GM21390 (cell line): ENCODE data around the gene PRPF6.
"Not testable (repeated sequence)": the region's sequence is repeated elsewhere in the genome, so short reads cannot be mapped to it uniquely, and the experiment has no call there.

Experiments
- ATAC-seq: cut with Tn5 transposase; IDR thresholded peaks from one replicate; pipeline ENCODE4 v1.9.1; 2021; ENCODE audit not compliant: unreplicated experiment

PRPF6 gene

DNA sequence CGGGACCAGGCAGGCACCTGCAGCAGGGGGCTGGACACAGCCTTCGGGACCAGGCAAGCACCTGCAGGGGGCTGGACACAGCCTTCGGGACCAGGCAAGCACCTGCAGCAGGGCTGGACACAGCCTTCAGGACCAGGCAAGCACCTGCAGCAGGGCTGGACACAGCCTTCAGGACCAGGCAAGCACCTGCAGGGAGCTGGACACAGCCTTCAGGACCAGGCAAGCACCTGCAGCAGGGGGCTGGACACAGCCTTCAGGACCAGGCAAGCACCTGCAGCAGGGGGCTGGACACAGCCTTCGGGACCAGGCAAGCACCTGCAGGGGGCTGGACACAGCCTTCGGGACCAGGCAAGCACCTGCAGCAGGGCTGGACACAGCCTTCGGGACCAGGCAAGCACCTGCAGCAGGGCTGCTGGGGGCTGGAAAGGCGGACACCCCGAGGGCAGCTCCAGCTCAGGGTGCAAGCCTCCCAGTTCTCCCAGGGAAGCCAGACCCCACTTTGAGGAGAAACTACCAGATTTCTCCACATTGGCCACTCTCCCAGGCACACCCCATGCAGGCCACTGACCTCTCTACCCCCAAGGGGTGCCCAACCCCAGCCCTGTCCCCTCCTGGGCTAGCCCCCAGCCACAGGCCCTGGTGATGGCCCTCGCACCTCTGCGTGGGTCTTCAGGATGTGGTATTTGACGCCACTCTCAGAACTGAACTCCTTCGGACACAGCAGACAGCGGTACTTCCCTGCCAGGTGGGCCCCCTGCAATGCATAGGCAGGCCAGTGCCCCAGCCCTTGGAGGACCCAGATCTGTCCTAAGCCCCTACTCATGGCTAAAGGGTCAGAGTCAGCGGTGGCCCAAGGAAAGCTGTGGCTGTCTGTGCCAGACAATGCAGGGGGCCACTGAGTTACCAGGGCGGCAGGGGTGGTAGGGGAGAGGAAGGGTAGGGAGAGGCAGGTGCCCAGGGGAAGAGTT, 20.0 kb upstream of the PRPF6 start:
- ATAC-seq, result not testable (repeated sequence)

DNA sequence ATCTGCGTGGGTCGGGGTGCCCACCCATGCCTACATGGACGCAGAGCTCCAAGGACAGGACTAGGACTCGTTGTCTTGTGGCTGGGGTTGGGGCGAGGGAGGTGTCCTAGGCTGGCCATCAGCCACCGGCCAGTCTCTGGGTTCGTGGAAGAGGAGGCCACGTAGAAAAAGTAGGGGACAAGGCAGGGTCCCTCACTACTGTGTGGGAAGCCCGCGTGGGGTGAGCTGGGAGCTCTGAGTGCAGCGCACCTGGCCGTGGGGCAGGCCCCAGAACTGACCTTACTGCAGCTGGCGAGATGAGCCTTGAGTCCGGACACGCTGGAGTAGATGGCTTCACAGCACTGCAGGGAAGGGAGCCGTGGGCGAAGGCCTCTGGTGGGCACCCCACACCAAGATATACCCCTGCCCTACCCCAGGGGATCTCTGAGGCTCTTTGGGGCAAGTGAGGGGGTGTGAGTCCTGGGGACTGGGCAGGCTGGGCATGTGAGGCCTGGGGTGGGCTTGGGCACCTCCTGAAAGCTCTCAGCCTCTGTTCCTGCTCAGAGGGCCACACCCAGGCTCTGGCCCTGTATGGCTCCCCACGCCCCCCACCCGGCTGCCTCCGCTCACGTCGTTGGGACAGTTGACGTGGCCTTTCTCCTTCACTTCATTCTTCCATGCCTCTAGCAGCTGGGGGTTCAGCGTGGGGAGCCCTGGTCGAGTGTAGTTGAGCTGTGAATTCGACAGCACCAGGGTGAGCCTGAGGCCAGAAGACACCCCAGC, 19.1 kb upstream of the PRPF6 start:
- ATAC-seq, result no peak

DNA sequence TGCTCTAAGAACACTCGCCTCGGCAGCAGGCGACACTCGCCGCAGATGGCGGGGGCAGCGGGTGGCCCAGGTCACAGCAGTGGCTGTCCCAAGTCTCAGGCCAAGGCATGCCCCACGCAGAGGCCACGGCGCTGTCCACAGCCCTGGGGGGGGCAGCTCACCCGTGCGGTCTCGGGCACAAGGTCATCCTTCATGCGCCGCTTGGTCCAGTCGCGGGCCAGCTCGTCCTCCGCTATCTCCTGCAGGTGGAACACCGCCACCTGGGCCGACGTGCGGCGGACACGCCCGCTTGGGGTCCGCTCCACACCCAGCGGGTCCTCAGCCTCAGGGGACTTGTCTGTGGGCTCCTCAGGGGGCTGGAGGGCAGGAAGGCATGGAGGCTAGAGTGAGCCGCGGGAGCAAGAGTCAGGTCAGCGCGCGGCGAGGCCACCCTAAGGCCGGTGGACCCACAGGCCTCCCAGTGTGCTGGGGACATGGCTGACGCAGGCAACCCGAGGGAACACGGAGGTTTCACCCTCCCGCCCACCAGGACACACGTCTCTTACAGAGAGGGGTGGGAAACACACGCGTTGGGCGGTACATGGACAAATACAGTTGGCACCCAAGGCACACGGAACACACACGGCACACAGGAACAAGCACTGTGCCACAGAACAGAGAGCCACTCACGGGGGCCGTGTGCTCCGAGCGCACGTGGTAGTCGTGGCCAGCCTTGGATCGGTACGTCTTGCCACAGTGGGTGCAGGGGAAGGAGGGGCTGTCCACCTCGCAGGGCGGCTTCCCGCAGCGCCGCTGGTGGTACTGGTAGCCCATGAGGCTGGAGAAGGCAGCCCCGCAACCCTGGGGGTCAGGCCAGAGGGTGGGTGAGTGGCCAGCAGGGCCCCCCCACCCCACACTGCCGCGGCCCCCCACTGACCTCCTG, 18.2 kb upstream of the PRPF6 start:
- no peak for ATAC-seq

DNA sequence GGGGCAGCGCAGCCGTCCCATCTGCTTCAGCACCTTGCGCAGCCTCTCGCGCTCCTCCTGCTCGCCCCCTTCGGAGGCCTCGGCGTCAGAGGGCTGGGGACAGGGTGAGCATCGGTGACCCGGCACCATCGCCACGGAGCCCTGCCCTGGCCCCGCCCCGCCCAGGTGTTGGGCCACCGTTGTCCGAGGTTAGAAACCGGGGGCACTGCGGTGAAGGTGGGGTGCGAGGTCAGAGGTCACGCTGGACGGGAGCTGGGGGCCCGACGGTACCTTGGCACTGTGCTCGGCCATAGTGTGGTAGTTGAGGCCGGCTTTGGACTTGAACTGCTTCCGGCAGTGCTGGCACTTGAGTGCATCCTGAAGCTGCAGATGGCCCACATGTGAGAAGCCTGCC, 17.6 kb upstream of the PRPF6 start:
- no peak for ATAC-seq

DNA sequence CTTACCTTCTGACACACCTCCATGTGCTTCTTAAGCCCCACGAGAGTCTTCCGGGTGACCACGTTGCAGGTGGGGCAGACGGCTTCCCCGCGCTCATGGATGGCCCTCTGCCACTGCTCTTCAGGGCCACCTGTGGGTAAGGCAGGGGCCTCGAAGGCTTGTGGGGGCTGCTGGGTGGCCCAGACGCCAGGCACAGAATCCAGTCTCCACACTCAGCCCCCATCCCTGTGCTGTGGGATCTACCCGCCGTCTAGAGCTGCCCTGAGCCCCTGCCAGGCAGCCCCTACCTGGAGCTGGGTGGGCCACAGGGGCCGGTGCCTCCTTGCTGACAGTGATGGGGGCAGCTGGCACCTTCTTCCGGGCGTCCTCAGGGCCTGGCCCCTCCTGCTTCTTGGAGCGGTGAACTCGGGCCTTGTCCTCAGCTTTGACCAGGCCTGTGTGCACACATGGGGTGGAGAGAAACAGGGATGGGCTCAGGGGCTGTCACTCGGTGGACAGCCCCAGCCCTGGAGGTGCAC, 17.1 kb upstream of the PRPF6 start:
- no peak for ATAC-seq

DNA sequence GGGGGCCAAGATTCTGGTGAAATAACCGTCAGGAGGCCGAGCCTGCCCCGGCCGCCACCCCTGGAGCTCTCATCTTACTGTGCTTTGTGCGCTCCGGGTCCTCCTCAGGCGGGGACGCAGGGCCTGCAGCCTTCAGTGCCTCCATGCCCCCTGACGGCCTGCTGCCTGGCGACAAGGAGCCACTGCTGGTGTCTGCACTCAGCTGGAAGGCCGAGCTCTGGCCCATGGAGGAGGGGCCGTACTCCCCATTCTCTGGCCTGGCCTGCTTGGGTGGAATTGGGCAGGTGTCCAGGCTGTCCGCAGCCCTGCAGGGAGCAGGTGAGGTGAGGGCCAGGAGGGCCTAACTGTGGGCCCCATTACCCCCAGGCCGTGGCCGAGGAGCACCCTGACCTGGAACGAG, 16.5 kb upstream of the PRPF6 start:
- ATAC-seq, result no peak

DNA sequence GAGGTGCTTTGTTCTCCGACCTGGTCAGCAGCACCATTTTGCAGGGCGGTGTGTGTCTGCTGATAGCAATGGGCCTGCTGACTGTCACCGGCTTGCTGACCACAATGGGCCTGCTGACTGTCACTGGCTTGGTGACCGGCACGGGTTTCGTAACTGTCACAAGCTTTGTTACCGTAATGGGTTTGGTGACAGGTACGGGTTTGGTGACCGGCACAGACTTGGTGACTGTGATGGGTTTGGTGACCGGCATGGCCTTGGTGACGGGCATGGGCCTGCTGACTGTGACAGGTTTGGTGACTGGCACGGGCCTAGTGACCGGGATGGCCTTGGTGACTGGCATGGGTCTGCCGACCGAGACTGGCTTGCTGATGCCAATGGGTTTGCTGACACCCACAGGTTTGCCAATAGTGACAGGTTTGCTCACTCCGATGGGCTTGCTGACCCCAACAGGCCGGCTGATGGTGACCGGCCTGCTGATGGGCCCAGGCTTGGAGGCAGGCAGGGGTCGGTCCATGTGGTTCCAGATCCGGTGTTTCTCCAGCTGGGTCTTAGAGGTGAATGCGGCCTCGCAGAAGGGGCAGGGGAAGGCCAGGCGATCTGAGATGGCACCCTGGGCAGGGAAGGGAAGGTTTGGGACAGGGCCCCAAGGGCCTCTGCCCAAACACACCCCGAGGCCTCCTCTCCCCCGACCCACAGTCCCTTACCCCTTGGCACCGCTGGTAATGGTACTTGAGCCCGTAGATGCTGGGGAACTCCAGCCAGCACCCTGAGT, 14.6 kb upstream of the PRPF6 start:
- no peak for ATAC-seq

DNA sequence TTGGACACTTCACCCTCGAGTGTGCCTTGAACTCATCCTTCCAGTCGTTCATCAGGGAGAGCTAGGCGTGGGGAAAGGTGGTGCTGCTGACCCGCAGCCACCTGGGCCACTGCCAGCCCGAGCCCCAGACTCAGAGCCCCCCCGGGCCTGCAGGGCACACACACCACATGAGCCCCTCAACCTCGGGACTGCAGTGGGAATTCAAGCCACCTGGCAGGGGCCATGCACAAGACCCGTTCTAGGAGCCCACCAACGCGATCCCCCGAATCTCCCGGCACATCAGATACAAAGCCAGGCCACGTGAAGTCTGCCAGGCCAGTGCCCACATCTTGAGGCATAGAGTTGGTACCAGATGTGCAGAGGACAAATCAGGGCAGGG, 14.0 kb upstream of the PRPF6 start:
- no peak for ATAC-seq

DNA sequence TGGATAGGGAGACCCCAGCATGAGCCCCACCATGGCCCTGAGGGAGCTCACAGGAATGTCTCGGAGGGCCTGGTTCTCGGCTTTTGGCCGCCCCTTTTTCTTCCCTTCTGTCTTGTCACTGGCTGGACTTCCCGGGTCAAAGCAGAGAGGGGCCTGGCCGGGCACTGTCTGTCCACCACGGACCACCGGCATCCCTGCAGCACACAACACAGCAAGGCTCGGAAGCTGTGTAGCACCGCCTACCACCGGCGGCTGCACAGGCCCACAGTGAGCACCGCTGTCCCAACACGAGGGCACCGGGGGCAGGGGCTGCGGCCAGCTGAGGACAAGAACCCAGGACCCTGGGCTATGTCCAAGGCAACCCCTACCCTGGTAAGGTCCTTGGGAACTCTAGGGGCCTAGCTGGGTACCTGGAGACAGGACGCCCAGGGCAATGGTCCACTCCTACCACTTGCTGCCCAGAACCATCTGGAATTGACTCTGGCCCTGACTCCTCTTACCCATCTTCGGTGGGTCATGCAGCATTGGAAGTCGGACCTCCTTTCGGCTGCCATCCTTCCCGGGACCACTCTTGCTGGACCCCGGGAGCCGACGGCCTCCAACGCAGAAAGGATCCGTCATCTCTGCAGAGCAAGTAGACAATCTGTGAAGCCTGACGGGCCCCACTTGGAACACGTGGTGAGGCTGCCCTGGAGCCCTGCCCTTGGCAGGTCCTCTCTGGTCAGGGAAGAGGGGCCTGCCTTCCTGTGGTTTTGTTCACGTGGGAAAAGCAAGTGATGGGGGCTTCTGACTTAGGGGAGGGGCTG, 13.4 kb upstream of the PRPF6 start:
- ATAC-seq, result no peak

DNA sequence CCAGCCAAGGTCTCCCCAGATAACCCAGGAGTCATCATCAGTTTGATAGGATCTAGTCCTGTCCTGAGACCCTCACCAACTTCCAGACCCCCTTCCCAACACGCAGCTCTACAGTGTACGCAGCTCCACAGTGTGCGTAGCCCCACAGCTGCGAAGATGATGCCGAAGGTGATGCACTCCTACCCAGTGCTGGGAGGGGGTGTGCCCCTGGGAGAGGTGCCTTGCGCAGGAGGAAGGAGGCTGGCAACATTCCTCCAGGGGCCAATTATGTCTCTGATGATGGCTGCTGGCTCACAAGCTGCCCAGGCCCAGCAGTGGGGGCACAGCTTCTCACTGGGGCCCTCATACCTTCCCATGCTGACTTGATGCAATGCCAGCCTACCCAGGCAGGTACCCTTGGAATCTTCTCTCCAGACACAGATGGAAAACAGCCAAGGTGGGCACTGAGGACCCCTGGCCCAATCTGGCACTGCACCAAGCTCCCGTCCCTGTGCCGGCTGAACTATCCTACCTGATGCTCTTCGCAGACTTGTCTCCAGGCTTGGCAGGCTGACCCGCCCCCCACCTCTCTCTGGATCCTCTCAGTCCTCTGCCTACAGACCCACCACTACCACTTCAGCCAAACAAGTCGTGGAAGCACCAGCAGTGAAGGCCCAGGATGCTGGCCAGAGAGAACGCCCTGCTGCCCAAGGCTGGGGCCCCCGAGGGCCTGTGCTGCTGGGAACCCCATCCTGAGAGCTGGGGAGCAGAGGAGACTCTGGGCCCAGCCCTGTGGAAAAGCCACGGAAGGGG, 12.6 kb upstream of the PRPF6 start:
- ATAC-seq, result no peak

DNA sequence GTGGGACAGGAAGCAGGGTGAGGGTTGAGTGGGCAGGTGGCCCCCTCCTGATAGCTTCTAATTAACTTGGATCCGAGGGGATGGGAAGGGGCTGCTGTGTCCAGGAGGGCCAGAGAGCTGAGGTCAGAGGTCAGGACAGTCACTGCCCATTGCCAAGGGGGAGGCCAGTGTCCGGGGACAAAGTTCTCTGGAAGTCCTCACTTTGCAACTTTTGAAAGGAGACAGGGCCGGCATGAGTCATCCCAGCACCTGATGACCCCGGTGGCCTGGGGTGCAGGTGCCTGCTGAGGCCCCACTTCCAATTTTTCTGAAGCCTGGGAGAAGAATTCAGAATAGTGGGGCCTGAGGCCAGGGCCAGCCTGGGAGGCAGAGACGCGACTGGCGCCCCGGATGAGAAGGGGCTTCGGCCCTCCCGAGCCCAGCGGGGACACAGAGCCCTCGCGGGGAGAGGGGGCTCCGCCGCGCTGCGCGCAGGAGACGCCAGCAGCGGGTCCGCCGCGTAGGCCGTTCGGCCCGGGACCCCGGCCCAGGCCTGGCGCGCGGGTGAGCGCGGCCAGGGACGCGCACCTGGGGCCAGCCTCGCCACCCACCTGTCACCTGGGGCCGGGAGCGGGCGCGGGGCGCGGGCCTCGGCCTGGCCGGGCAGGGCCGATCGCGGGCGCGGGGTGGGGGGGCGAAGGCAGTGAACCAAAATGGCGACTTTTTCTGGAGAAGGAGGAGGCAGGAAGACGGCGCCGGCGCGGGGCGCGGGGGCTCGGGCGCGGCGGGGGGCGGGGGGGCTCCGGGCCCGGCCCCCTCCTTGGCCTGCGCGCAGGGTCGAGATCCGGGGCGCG, 11.8 kb upstream of the PRPF6 start:
- no peak for ATAC-seq

DNA sequence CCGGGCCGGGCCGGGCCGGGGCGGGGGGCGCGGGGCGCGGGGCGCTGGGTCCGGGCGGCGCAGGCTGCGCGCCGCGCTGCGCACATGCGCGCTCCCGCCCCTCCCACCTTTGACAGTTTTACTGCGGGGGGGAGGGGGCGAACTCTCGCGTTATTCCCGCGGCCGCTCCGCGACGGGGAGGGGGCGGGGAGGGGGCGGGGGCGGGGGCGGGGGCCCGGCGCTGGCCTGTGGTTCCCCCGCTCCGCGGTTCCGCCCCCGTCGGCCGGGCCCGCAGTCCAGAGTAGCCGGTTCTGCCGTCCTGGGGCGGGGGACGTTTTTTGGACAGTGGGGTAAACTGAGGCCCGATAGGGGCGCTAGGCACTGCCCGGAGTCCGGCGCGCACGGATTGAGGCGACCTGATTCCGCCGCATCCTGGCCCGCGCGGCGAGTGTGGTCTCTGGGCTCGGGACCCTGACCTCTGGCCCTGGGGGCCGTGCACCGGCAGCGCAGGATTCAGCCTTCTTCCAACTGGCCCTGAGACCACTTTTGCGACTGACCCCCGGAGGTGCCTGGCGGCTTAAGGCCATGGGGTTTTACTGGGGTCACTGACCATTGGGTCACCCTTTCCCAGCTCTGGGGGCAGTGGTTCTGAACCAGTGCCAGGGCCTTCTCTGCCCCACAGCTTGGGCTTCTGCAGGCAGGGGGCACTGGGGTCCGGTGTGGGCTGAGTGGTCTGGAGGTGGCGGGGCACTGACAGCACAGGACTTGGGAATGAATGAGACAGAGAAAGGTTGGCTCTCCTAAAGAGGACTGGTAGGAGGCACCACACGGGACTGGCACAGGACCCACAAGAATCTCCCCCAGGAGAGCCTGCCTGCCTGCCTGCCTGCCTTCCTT, 10.9 kb upstream of the PRPF6 start, which contains the start of gene ZNF512B:
TSS of gene ZNF512B (minus strand) at position 93 of the 876 bp plus-strand sequence. CDS start 1,980 bp downstream, outside the sequence.
- ATAC-seq, result no peak

DNA sequence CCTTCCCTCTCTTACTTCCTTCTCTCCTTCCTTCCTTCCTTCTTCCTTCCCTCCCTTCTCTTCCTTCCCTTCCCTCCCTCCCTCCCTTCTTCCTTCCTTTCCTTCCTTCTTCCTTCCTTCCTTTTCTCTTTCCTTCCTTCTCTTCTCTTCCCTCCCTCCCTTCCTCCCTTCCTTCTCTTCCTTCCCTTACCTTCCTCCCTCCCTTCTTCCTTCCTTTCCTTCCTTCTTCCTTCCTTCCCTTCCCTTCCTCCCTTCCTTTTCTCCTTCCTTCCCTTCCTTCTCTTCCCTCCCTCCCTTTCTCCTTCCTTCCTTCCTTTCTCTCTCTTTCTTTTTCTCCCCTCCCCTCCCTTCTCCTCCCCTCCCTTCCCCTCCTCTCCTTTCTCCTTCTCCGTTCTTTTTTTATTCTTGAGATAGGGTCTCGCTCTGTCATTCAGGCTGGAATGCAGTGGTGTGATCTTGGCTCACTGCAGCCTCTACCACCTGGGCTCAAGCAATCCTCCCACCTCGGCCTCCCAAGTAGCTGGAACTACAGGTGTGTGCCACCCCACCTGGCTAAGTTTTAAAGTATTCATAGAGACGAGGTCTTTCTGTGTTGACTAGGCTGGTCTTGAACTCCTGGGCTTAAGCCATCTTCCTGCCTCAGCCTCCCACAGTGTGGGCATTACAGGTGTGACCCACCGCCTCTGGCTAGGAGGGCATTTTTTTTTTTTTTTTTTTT, 10.1 kb upstream of the PRPF6 start:
- no peak for ATAC-seq

DNA sequence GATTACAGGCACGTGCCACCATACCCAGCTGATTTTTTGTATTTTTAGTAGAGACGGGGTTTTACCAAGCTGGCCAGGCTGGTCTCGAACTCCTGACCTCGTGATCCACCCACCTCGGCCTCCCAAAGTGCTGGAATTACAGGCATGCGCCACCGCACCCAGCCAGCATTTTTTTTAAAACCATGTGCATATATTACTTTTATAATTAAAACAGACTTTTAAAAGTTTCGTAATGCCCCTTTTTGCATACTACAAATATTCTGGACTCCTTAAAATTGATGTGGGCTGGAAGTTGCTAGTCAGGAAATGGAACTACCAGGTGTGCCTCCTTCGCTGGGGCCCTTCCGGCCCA, 9.0 kb upstream of the PRPF6 start:
- ATAC-seq, result not testable (repeated sequence)

DNA sequence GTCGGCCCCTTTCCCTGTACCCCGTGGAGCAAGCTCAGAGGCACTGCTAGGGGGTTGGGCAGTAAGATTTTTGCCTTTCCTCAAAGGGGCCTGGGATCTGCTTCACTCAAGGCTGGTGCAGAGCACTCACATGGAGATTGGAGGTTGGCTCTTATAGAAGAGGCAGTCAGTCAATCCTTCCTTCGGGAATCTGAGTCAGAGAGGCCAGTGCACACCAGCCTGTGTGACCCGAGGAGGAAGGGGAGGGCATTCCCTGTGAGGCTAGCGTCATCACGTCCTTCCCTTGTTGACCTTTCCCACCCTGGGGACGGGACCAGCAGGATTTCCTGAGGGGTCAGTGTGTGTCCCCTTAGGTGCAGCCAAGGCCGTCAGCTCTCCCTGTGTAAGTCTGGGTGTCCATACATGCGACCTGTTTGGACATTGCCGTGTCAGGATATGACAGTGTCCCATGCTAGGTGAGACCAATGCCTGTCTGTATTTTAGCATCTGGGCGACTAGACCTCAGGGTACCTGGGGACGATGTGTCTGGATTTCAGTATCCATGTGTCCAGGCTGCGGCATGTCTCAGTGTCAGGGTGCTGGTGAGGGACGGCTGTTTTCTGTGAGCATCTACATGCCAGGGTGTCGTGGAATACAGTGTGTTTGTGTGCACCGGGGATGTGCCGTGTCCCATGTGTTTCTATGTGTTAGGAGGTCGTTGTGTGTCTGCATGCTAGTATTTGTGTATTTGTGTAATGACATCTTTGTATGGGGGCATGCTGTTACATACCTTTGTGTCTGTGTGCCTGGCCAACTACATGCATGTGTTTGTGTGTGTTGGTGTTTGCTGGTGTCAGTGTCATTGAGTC, 8.4 kb upstream of the PRPF6 start:
- ATAC-seq, result no peak
